Measurements from ENCODE around the gene TMEM60. TPM values are rescaled to one million over a fixed set of nuclear protein-coding genes. Genes with fewer than 3 reads are reported as not detected.

Gene TMEM60
- total and polyA plus RNA-seq, 2 of the 8 experiments (the other 6 are each of a cell fraction or from before 2014, with no cell fraction given), result 22.1 to 29.2 TPM

DNA sequence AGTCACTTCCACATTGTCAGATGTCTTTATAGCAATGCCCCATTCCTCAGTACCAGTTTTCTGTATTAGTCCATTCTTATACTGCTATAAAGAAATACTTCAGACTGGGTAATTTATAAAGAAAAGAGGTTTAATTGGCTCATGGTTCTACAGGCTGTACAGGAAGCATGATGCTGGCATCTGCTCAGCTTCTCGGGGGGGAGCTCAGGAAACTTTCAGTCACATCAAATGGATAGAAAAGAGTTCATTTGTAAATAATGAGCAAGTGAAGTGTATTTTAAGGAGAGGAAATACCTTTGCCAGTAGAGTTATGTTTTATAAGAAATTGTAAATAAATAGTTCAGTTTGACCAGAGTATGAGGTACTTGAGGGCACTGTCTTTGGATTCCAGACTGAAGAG lies 50.5 kb downstream of the TMEM60 start:
- Histone ChIP-seq H3K9ac (replicated peaks in 1 of 4; ENCODE audit: extremely low read depth in 1 of 4, low read depth in 3 of 4, low read length in 3 of 4) (no peak overlapping the region), H4K8ac (ENCODE audit: extremely low read depth, insufficient read depth, low read length) (no peak overlapping the region), H3K4ac (replicated peaks; ENCODE audit: insufficient read length, low read depth, low read length) (no peak overlapping the region), H3K4me1 (replicated peaks in 1 of 4; ENCODE audit: control insufficient read depth in 3 of 4, insufficient read depth in 4 of 4, low read length in 3 of 4) (no peaks in the 10 kb centered on the region), H3K9me3 (ENCODE audit: insufficient read depth in 2 of 2, low read depth in 1 of 2, low read length in 1 of 2) (no peaks in the 10 kb centered on the region), H3K27me3 (replicated peaks in 1 of 4; ENCODE audit: control insufficient read depth in 3 of 4, extremely low read depth in 1 of 4, insufficient read depth in 3 of 4, low read length in 3 of 4) (no peaks in the 10 kb centered on the region), H3K23me2 (ENCODE audit: low read depth, low read length) (no peaks in the 10 kb centered on the region), H2AK5ac (ENCODE audit: low read depth, low read length) (no peak overlapping the region), H2BK20ac (ENCODE audit: low read length) (no peak overlapping the region), H3K79me2 (ENCODE audit: control insufficient read depth in 1 of 2, insufficient read depth in 2 of 2, low read length in 2 of 2) (peaks cover 0 to 8% of the 10 kb centered on the region in 2 experiments; a peak in 1 of 4 replicates), H3K36me3 (ENCODE audit: control insufficient read depth in 2 of 4, insufficient read depth in 4 of 4, low read length in 3 of 4) (peaks cover 0 to 3% (median under 1%) of the 10 kb centered on the region in 4 experiments; a peak in 2 of 8 replicates), H3K14ac (ENCODE audit: insufficient read length) (no peak overlapping the region), H3K56ac (replicated peaks; ENCODE audit: insufficient read length, low read depth, low read length) (no peak overlapping the region), H2BK12ac (ENCODE audit: low read depth, low read length) (no peak overlapping the region), H4K91ac (replicated peaks; ENCODE audit: insufficient read length, low read length) (no peak overlapping the region), H3K4me3 (ENCODE audit: extremely low read depth in 1 of 4, insufficient read depth in 2 of 4, low read depth in 3 of 4, low read length in 4 of 4) (no peak overlapping the region), H3K23ac (ENCODE audit: insufficient read length) (no peak overlapping the region), H2BK15ac (ENCODE audit: low read length) (no peak overlapping the region), H3K79me1 (ENCODE audit: low read depth, low read length) (no peaks in the 10 kb centered on the region; the same call in 1 of the 2 replicates), H4K20me1 (replicated peaks in 1 of 2; ENCODE audit: control insufficient read depth in 1 of 2, insufficient read depth in 2 of 2, low read length in 2 of 2) (peaks cover 0 to 5% of the 10 kb centered on the region in 2 experiments), H2AFZ (ENCODE audit: low read length) (no peak overlapping the region), H3K4me2 (ENCODE audit: insufficient read depth in 1 of 2, low read depth in 2 of 2, low read length in 2 of 2) (no peak overlapping the region), H3K27ac (ENCODE audit: low read depth, low read length) (no peak overlapping the region), H2BK120ac (replicated peaks; ENCODE audit: low read depth, low read length) (no peak overlapping the region), H3K18ac (ENCODE audit: extremely low read depth, low read length) (no peak overlapping the region), H2BK5ac (ENCODE audit: low read depth, low read length) (no peak overlapping the region), H4K5ac (ENCODE audit: insufficient read length, low read depth, low read length) (no peak overlapping the region)
- FAIRE-seq (no peak), DNase-seq (ENCODE audit: low read depth in 1 of 2, low spot score in 2 of 2) (no peak)
- POLR2A ChIA-PET (ENCODE audit: partially characterized antibody), result interaction anchor here (1.1 to 1.7 kb wide), 2 partner anchors 10 to 11 kb away, joined by 4 to 5 read pairs; no protein-coding TSS in a partner anchor
- CTCF ChIA-PET (ENCODE audit: partially characterized antibody), result interaction anchor here (0.6 to 2.5 kb wide), 7 partner anchors 9 to 273 kb away, joined by 3 to 11 read pairs (median 4); no protein-coding TSS in a partner anchor
- no peak for TF ChIP-seq PHF8 (conservative IDR thresholded peaks at IDR 0.05; ENCODE audit: low read depth, low read length)
- TF ChIP-seq EZH2 (IDR thresholded peaks at IDR 0.05; ENCODE audit: low read depth, low read length, severe bottlenecking), result no peak
- TF ChIP-seq RAD21 (IDR thresholded peaks at IDR 0.05 in 1 of 2, conservative IDR thresholded peaks at IDR 0.05 in 1 of 2; ENCODE audit: low read depth in 2 of 2, low read length in 2 of 2), result no peak
- WGBS, 2 experiments (ENCODE audit: extremely low coverage in 1 of 2, insufficient coverage in 1 of 2, insufficient read length in 1 of 2, insufficient replicate concordance in 2 of 2, low coverage in 1 of 2, low lambda C conversion rate in 2 of 2, missing lambda C conversion rate in 1 of 2), result 91% methylated on average over 1 of the region's 1 CpG; no CpG with 5 or more reads in 1 of the 2 experiments
